ENCODE measurements around the gene PIGC. TPM values are rescaled to one million over a fixed set of nuclear protein-coding genes. Genes with fewer than 3 reads are reported as not detected.
A peak's percentile ranks its signal among the peaks of the same experiment; 100 is the strongest.

The PIGC gene
- total RNA-seq, 1 donor, result 22.4 TPM

- no peak for TF ChIP-seq CTCF (IDR thresholded peaks at IDR 0.05; ENCODE audit: extremely low read depth, low read depth, low read length)
- H2AFZ ChIP-seq (ENCODE audit: low read length), result peak overlapping the region; percentile 19
- H3K4me2 ChIP-seq (ENCODE audit: insufficient read depth, low read length), result no peak overlapping the region
- H3K27ac ChIP-seq (ENCODE audit: low read depth, low read length), result no peak overlapping the region
- no peaks in the 10 kb centered on the region for H3K36me3 ChIP-seq (ENCODE audit: insufficient read depth, low read length)
- H3K9me3 ChIP-seq (ENCODE audit: low read depth, low read length), result no peaks in the 10 kb centered on the region
- no peak for DNase-seq (ENCODE audit: insufficient read length, low spot score, missing footprints)
- H4K20me1 ChIP-seq (ENCODE audit: insufficient read depth, low read length), result no peaks in the 10 kb centered on the region
- peaks cover 21% of the 10 kb centered on the region for H3K4me1 ChIP-seq (ENCODE audit: insufficient read depth, low read length)
- H3K79me2 ChIP-seq (ENCODE audit: insufficient read depth, low read length), result no peaks in the 10 kb centered on the region
- no peaks in the 10 kb centered on the region for H3K27me3 ChIP-seq (ENCODE audit: insufficient read depth, low read length)
- H3K4me3 ChIP-seq (ENCODE audit: insufficient read depth, low read length), result no peak overlapping the region
These were observed 43.2 kb downstream of the PIGC start for GRCh38 chr1:172400722-172401105.

DNA sequence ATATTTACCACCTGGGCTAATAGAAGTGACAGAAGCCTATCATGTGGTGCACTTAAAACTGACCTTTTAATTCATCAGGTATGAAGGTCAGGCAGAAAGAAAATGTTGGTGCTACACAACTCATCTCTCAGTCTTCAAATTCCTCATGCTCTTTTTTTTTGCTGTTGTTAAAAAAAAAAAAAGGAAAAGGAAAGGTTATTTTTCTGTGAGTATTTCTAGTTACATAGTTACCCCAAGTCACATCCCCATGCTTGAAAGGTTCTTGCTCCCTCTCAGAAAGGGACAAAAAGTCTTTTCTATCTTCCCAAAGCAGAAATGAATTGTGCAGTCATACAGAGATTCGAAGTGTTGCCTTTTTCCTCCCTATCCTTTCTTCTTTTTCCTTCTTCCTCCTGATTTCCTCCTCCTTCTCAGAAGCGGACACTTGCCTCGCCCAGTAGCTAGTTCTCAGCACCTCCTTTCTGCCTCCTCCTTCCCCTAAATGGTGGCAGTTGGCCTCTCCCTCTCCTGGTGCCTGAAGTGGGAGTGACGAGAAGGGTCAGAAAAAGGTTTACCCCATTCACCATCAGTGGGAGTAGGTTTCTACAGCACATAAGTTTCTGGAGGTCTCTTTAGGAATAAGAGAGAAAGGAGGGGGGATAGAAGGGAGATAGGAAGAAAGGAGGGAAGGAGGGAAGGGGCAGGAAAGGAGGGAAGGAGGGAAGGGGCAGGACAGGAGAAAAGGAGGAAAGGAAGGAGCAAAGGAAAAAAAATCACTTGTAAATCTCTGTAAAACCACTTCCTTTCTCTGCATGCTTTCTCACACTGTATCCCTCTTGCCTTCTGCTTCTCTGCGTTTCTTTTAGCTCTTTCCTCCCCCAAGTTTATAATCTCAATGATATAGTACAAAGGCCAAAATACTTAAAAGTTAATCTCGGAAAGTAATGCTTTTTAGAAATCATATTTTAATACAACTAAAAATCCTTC is 43.8 kb downstream of the PIGC start:
- Histone ChIP-seq H3K27ac (ENCODE audit: low read depth, low read length) (no peak overlapping the region), H2AFZ (ENCODE audit: low read length) (peak overlapping the region; percentile 73), H3K79me2 (ENCODE audit: insufficient read depth, low read length) (no peaks in the 10 kb centered on the region), H3K27me3 (ENCODE audit: insufficient read depth, low read length) (no peaks in the 10 kb centered on the region), H3K4me1 (ENCODE audit: insufficient read depth, low read length) (peaks cover 21% of the 10 kb centered on the region), H3K4me3 (ENCODE audit: insufficient read depth, low read length) (no peak overlapping the region), H4K20me1 (ENCODE audit: insufficient read depth, low read length) (no peaks in the 10 kb centered on the region), H3K9me3 (ENCODE audit: low read depth, low read length) (no peaks in the 10 kb centered on the region), H3K36me3 (ENCODE audit: insufficient read depth, low read length) (no peaks in the 10 kb centered on the region), H3K4me2 (ENCODE audit: insufficient read depth, low read length) (no peak overlapping the region)
- no peak for TF ChIP-seq CTCF (IDR thresholded peaks at IDR 0.05; ENCODE audit: extremely low read depth, low read depth, low read length)
- no peak for DNase-seq (ENCODE audit: insufficient read length, low spot score, missing footprints)

DNA sequence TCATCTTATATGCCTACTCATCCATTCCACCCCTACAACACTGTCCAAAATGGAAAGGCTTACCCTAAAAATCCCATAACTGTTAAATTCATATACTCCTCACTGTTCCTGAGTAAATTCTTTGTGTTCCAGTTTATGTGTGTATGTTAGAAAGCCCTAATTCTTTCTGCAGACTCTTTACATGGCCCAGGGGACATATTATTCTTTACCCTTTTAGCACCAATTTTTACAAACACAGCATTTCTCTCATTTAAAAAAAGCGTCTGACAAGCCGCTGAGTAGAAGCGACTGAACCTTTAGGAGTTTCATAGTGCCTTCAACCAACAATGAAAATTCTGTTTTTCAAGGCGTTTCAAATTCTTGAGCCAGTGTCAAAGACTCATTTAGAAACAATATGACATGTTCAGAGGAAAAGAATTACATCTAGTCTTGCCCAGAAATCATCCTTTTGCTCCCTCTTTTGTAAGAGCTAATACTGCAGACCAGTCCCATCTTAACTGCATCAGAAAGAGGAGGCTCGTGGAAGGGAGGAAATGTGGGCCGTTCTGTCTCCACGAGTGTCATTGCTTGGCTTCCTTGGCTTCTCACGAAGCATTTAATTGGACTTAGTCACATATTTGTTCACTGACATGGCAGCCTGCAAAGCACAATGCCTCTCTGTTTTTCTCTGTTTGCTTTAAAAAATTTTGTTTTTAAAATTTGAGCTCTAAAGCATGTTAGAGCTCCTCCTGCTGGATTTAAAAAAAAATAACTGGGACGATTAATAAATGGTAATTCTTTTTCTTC is 44.7 kb downstream of the PIGC start:
- Histone ChIP-seq H3K27me3 (ENCODE audit: insufficient read depth, low read length) (no peaks in the 10 kb centered on the region), H3K9me3 (ENCODE audit: low read depth, low read length) (no peaks in the 10 kb centered on the region), H3K4me2 (ENCODE audit: insufficient read depth, low read length) (peak overlapping the region; percentile 68), H3K79me2 (ENCODE audit: insufficient read depth, low read length) (no peaks in the 10 kb centered on the region), H2AFZ (ENCODE audit: low read length) (peak overlapping the region; percentile 56), H3K36me3 (ENCODE audit: insufficient read depth, low read length) (no peaks in the 10 kb centered on the region), H3K4me3 (ENCODE audit: insufficient read depth, low read length) (peak overlapping the region; percentile 43), H4K20me1 (ENCODE audit: insufficient read depth, low read length) (no peaks in the 10 kb centered on the region), H3K27ac (ENCODE audit: low read depth, low read length) (peak overlapping the region; percentile 83), H3K4me1 (ENCODE audit: insufficient read depth, low read length) (peaks cover 29% of the 10 kb centered on the region)
- TF ChIP-seq CTCF (IDR thresholded peaks at IDR 0.05; ENCODE audit: extremely low read depth, low read depth, low read length), result peak; percentile 63
- DNase-seq (ENCODE audit: insufficient read length, low spot score, missing footprints), result peak; percentile 85

GRCh38 chr1:172398193-172398592 is 45.7 kb downstream of the PIGC start:
- Histone ChIP-seq H3K4me2 (ENCODE audit: insufficient read depth, low read length) (peak overlapping the region; percentile 68), H2AFZ (ENCODE audit: low read length) (peak overlapping the region; percentile 56), H3K4me3 (ENCODE audit: insufficient read depth, low read length) (no peak overlapping the region), H4K20me1 (ENCODE audit: insufficient read depth, low read length) (no peaks in the 10 kb centered on the region), H3K9me3 (ENCODE audit: low read depth, low read length) (no peaks in the 10 kb centered on the region), H3K79me2 (ENCODE audit: insufficient read depth, low read length) (no peaks in the 10 kb centered on the region), H3K27me3 (ENCODE audit: insufficient read depth, low read length) (no peaks in the 10 kb centered on the region), H3K36me3 (ENCODE audit: insufficient read depth, low read length) (no peaks in the 10 kb centered on the region), H3K4me1 (ENCODE audit: insufficient read depth, low read length) (peaks cover 31% of the 10 kb centered on the region), H3K27ac (ENCODE audit: low read depth, low read length) (peak overlapping the region; percentile 83)
- no peak for TF ChIP-seq CTCF (IDR thresholded peaks at IDR 0.05; ENCODE audit: extremely low read depth, low read depth, low read length)
- no peak for DNase-seq (ENCODE audit: insufficient read length, low spot score, missing footprints)
